ENCODE data around the gene HPS1. TPM values are rescaled to one million over a fixed set of nuclear protein-coding genes. Genes with fewer than 3 reads are reported as not detected.
"Not testable (repeated sequence)": the region's sequence is repeated elsewhere in the genome, so short reads cannot be mapped to it uniquely, and the experiment has no call there.

HPS1 gene
- total RNA-seq, 1 experiment from 2014 or later: 2.8 TPM

- DNase-seq: no peak
- no peaks in the 10 kb centered on the region for H3K36me3 ChIP-seq
- H3K4me3 ChIP-seq: no peak overlapping the region
- H3K9me3 ChIP-seq (replicated peaks): no peaks in the 10 kb centered on the region
- H3K27ac ChIP-seq: no peak overlapping the region
- H3K27me3 ChIP-seq: 0 out of 2 replicates have a peak, but pooled peaks cover 2% of the 10 kb centered on the region
- peaks cover 8% of the 10 kb centered on the region for H3K4me1 ChIP-seq
These were observed 62.1 kb downstream of the HPS1 start for GRCh38 chr10:98384531-98385133.

DNA sequence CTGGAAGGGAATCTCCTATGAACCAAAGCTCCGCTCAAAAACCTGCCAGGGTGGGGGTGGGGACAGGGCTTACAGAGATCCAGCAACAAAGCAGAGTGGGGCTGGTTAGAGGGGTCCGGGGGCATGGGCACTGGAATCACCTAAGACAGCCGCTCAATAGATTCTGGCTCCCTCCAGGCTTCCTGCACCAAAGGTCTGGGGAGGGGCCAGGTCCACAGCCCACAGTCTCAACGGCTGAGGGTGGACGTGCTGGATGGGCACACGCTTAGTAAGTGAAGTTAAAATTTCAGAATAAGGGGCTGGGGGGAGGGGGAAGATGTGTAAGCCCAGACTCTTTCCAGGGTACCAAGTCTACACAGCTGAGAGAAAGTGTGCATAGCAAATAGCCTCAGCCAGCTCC, 62.9 kb downstream of the HPS1 start:
- no peaks in the 10 kb centered on the region for H3K36me3 ChIP-seq
- no peaks in the 10 kb centered on the region for H3K27me3 ChIP-seq
- H3K4me1 ChIP-seq: peaks cover 8% of the 10 kb centered on the region
- no peak overlapping the region for H3K4me3 ChIP-seq
- DNase-seq: no peak
- no peaks in the 10 kb centered on the region for H3K9me3 ChIP-seq (replicated peaks)
- no peak overlapping the region for H3K27ac ChIP-seq

- peak; percentile 15 to 31 for DNase-seq
- not testable (repeated sequence) for H3K36me3 ChIP-seq; H3K27ac ChIP-seq; H3K4me3 ChIP-seq; H3K27me3 ChIP-seq; H3K4me1 ChIP-seq; H3K9me3 ChIP-seq (replicated peaks)
These were observed 63.5 kb downstream of the HPS1 start for GRCh38 chr10:98383134-98383667.

GRCh38 chr10:98382691-98383101, 64.0 kb downstream of the HPS1 start:
- Histone ChIP-seq H3K4me3 (no peak overlapping the region), H3K9me3 (replicated peaks) (no peaks in the 10 kb centered on the region), H3K27ac (no peak overlapping the region), H3K27me3 (no peaks in the 10 kb centered on the region), H3K36me3 (no peaks in the 10 kb centered on the region), H3K4me1 (peaks cover 8% of the 10 kb centered on the region)
- no peak for DNase-seq

GRCh38 chr10:98380493-98381339, 66.0 kb downstream of the HPS1 start:
- peaks cover 8% of the 10 kb centered on the region for H3K4me1 ChIP-seq
- H3K4me3 ChIP-seq: no peak overlapping the region
- peaks cover 5% of the 10 kb centered on the region; the same call in 1 of the 2 replicates for H3K27me3 ChIP-seq
- no peak overlapping the region for H3K27ac ChIP-seq
- no peaks in the 10 kb centered on the region for H3K36me3 ChIP-seq
- DNase-seq: peak in 1 of 2 experiments; percentile 20
- no peaks in the 10 kb centered on the region for H3K9me3 ChIP-seq (replicated peaks)

DNA sequence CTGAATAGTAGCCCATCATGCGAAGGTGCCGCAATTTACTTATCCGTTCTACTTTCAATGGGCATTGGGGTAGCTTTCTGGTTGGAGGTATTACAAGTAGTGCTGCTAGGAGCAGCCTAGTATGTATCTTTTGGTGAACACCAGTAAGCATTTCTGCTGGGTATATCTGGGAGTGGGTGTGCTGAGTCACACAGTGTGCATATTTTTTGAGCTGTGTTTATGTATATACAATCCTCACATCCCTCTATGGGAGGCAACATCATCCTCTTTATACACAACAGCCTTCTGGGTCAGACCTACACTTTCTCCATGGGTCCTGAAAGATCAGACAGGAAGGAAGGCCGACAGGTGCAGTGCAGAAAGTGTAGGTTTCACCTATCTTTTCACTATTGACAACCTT, 68.0 kb downstream of the HPS1 start:
- H3K27ac ChIP-seq: no peak overlapping the region
- no peaks in the 10 kb centered on the region for H3K9me3 ChIP-seq (replicated peaks)
- no peak for DNase-seq
- H3K4me1 ChIP-seq: peaks cover 8% of the 10 kb centered on the region
- no peaks in the 10 kb centered on the region for H3K36me3 ChIP-seq
- H3K27me3 ChIP-seq: peaks cover 7% of the 10 kb centered on the region; the same call in 1 of the 2 replicates
- H3K4me3 ChIP-seq: no peak overlapping the region

GRCh38 chr10:98377536-98377935, 69.2 kb downstream of the HPS1 start:
- Histone ChIP-seq H3K4me3 (no peak overlapping the region), H3K36me3 (no peaks in the 10 kb centered on the region), H3K27me3 (peaks cover 7% of the 10 kb centered on the region; the same call in 1 of the 2 replicates), H3K27ac (no peak overlapping the region), H3K4me1 (no peaks in the 10 kb centered on the region), H3K9me3 (replicated peaks) (no peaks in the 10 kb centered on the region)
- DNase-seq: no peak

DNA sequence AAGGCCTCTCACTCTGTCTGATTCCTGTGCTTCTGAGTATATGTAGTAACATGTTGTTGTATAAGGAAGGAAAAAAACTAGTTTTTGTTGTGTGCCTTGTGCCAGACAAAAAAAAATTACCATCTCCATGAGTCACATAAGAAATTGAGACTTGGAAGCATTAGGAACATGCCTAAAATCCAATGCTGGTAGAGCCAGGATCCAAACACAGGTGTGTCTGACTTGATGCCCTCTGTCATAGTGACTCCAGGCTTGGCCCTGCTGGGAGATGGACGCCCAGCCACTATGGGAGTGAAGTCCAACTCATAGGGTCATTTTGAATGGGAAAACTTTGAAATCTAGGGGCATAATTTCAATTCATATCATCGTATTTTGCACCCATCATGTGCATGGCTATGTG, 69.7 kb downstream of the HPS1 start:
- Histone ChIP-seq H3K4me3 (no peak overlapping the region), H3K9me3 (replicated peaks) (no peaks in the 10 kb centered on the region), H3K4me1 (no peaks in the 10 kb centered on the region), H3K36me3 (no peaks in the 10 kb centered on the region), H3K27ac (no peak overlapping the region), H3K27me3 (peaks cover 7% of the 10 kb centered on the region; the same call in 1 of the 2 replicates)
- DNase-seq: no peak

DNA sequence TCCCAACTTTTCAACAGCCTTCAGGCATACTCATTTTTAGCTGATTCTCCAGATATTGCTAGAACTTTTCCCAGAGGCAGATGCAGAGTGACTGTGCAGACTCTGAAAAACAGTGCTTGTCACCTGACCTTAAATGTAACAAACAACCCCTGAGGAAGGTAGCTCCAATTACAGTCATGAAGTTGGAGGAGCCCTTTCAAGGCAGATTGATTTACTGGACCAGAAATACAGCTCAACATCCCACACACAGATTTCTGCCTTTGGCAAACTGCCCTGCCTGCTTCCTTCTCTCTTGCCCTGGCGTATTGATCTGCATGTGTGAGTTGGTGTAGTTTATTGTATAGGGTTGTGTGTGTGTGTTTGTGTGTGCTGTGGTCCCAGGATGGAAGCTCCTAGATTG, 70.2 kb downstream of the HPS1 start:
- Histone ChIP-seq H3K27ac (no peak overlapping the region), H3K36me3 (no peaks in the 10 kb centered on the region), H3K4me1 (no peaks in the 10 kb centered on the region), H3K4me3 (no peak overlapping the region), H3K9me3 (replicated peaks) (no peaks in the 10 kb centered on the region), H3K27me3 (peaks cover 7% of the 10 kb centered on the region; the same call in 1 of the 2 replicates)
- DNase-seq: no peak

GRCh38 chr10:98374217-98374985, 72.3 kb downstream of the HPS1 start:
- Histone ChIP-seq H3K36me3 (no peaks in the 10 kb centered on the region), H3K9me3 (replicated peaks) (0 out of 2 replicates have a peak, but pooled peaks cover 2% of the 10 kb centered on the region), H3K4me3 (no peak overlapping the region), H3K4me1 (no peaks in the 10 kb centered on the region), H3K27ac (no peak overlapping the region), H3K27me3 (peaks cover 7% of the 10 kb centered on the region; the same call in 1 of the 2 replicates)
- no peak for DNase-seq

DNA sequence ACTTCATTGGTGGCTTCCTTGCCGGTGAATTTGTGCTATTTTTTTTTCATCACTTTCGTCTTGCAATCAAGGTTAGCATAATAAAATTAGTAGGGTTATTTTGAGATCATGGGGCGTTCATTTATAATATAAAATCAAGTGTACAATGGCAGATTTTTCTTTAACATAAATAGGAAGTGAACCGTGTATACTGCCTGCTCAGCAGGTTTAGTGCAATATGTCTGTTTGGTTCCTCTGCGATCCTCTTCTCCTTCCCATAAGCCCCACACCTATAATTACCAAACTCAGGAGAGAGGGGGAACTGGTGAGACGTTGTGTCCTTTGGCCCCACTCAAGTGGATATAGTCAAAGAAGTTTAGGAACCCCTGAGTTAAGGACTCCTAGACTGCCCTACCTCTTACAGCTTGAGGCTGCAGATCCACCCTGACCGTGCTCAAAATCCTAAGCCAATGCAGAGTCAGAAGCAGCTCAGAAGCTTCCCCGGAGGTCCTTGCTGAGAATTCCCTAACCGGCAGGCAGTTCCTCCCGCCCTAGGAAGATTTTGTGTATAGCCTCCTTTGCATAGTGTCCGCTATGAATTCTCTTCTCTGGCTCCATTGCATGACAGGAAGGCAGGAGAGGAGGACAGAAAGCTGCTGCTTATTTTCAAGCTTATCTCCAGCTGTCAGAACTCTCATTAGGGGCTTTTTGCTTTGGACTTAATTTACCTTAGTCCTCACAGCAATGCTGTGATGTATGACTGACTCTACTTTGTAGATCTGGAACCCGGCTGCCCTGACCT, 73.3 kb downstream of the HPS1 start:
- Histone ChIP-seq H3K27ac (no peak overlapping the region), H3K9me3 (replicated peaks) (0 out of 2 replicates have a peak, but pooled peaks cover 2% of the 10 kb centered on the region), H3K4me1 (no peaks in the 10 kb centered on the region), H3K4me3 (no peak overlapping the region), H3K27me3 (peaks cover 7% of the 10 kb centered on the region; the same call in 1 of the 2 replicates), H3K36me3 (no peaks in the 10 kb centered on the region)
- no peak for DNase-seq

- no peak for DNase-seq
- Histone ChIP-seq H3K27ac (no peak overlapping the region), H3K36me3 (no peaks in the 10 kb centered on the region), H3K9me3 (replicated peaks) (0 out of 2 replicates have a peak, but pooled peaks cover 2% of the 10 kb centered on the region), H3K4me3 (no peak overlapping the region), H3K27me3 (peaks cover 9% of the 10 kb centered on the region), H3K4me1 (no peaks in the 10 kb centered on the region)
These were observed 75.6 kb downstream of the HPS1 start for GRCh38 chr10:98370831-98371820.

DNA sequence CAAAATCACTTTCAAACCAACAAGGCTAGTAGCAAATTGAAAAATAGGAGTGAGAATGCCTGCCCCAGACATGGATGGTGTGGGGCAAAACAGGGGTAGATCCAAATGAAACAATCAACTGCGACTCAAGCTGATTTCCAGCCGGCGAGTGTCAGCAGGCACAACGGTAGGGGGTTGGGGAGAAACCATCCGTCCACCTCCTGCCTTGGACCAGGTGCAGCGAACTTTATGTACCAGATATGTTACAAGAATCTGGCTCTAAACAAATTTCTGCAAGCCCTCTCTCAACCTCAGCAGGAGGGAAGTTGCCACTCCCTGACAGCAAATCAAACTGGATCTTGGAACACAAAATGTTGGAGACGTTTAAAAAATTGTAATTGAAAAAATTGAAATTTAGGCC, 76.9 kb downstream of the HPS1 start:
- Histone ChIP-seq H3K36me3 (no peaks in the 10 kb centered on the region), H3K27ac (no peak overlapping the region), H3K4me3 (no peak overlapping the region), H3K9me3 (replicated peaks) (0 out of 2 replicates have a peak, but pooled peaks cover 2% of the 10 kb centered on the region), H3K27me3 (peaks cover 6% of the 10 kb centered on the region; the same call in 1 of the 2 replicates), H3K4me1 (no peaks in the 10 kb centered on the region)
- no peak for DNase-seq
